ENCODE results near the gene FBXW5.
A peak's percentile ranks its signal among the peaks of the same experiment; 100 is the strongest.

Gene FBXW5

DNA sequence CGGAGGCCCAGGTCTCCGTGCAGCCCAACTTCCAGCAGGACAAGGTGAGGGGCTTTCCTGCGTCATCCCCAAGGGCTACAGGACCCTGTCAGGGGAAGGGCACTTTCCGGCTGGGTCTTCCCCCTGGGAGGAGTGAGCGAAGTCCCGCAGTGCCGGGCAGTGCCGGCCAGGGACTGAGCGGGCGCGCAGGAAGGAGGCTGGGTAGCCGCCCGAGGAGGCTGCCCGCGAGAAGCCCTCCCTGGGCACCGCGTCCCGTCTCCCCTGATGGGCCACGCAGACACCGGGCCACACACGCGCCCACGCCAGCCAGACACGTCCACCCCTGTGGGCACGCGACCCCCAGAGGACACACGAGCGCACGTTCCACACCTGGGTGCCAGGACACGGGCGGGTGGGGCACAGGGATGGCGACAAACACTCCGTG is 33.1 kb upstream of the FBXW5 start:
- no peak for DNase-seq (ENCODE audit: low read depth, low spot score)
- H3K4me3 ChIP-seq (ENCODE audit: low read depth, low read length): peak overlapping the region; percentile 55
- TF ChIP-seq, protein P1, sequence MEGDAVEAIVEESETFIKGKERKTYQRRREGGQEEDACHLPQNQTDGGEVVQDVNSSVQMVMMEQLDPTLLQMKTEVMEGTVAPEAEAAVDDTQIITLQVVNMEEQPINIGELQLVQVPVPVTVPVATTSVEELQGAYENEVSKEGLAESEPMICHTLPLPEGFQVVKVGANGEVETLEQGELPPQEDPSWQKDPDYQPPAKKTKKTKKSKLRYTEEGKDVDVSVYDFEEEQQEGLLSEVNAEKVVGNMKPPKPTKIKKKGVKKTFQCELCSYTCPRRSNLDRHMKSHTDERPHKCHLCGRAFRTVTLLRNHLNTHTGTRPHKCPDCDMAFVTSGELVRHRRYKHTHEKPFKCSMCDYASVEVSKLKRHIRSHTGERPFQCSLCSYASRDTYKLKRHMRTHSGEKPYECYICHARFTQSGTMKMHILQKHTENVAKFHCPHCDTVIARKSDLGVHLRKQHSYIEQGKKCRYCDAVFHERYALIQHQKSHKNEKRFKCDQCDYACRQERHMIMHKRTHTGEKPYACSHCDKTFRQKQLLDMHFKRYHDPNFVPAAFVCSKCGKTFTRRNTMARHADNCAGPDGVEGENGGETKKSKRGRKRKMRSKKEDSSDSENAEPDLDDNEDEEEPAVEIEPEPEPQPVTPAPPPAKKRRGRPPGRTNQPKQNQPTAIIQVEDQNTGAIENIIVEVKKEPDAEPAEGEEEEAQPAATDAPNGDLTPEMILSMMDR (IDR thresholded peaks at IDR 0.05; ENCODE audit: insufficient read depth, low read length, missing control alignments): no peak
- ChIA-PET CTCF (interaction anchor here (0.7 kb wide), 1 partner anchor 34 kb away, joined by 4 read pairs; no protein-coding TSS in a partner anchor), POLR2A (no interaction called here)

DNA sequence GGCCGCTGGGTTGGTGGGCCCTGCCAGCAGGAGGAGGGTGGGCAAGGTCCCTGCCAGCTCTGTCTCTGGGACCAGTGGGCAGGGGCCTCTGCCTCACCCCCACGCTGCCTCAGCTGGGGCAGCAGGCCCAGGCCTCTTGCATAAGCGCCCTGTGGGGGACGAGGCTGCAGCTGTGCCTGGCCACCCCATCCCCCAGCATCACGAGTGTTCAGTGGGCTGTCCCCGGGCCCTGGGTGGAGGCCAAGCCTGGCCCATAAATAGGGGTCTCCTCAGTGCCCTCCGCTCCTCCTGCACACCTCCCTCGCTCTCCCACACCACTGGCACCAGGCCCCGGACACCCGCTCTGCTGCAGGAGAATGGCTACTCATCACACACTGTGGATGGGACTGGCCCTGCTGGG is 32.7 kb upstream of the FBXW5 start, which contains the start of gene PTGDS:
TSS of gene PTGDS (plus strand) at position 282 of the 400 bp plus-strand sequence. CDS start at position 357, 75 bp downstream.
- TF ChIP-seq, protein P1 (IDR thresholded peaks at IDR 0.05; ENCODE audit: insufficient read depth, low read length, missing control alignments): no peak
- no peak for DNase-seq (ENCODE audit: low read depth, low spot score)
- CTCF ChIA-PET: interaction anchor here (2.2 kb wide), 1 partner anchor 52 kb away, joined by 9 read pairs; no protein-coding TSS in a partner anchor
- POLR2A ChIA-PET: no interaction called here
- H3K4me3 ChIP-seq (ENCODE audit: low read depth, low read length): peak within 1 kb of the TSS; percentile 55

DNA sequence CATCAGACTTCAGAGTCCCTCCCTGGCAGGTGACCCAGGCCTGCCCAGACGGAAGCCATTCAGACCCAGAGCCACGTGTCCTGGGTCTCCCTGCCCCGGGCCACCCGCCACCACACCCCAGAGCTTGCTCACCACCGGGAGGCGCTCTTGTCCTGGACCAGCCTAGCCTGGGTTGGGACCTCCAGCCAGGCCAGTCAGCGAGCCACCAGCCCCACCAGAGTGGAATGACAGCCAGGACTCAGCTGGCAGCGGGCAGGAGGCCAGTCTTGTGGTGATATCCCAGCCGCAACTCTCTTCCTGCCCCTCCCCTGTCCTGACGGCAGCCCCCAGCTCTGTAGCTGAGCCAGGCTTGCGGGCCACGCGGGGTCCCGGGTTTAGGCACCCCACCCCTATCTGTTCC is 31.1 kb upstream of the FBXW5 start:
- H3K4me3 ChIP-seq (ENCODE audit: low read depth, low read length): no peak overlapping the region
- DNase-seq (ENCODE audit: low read depth, low spot score): no peak
- TF ChIP-seq, protein P1 (IDR thresholded peaks at IDR 0.05; ENCODE audit: insufficient read depth, low read length, missing control alignments): no peak
- POLR2A ChIA-PET: no interaction called here
- CTCF ChIA-PET: interaction anchor here (0.7 to 2.3 kb wide), 7 partner anchors 9 to 60 kb away, joined by 3 to 9 read pairs (median 4); no protein-coding TSS in a partner anchor

DNA sequence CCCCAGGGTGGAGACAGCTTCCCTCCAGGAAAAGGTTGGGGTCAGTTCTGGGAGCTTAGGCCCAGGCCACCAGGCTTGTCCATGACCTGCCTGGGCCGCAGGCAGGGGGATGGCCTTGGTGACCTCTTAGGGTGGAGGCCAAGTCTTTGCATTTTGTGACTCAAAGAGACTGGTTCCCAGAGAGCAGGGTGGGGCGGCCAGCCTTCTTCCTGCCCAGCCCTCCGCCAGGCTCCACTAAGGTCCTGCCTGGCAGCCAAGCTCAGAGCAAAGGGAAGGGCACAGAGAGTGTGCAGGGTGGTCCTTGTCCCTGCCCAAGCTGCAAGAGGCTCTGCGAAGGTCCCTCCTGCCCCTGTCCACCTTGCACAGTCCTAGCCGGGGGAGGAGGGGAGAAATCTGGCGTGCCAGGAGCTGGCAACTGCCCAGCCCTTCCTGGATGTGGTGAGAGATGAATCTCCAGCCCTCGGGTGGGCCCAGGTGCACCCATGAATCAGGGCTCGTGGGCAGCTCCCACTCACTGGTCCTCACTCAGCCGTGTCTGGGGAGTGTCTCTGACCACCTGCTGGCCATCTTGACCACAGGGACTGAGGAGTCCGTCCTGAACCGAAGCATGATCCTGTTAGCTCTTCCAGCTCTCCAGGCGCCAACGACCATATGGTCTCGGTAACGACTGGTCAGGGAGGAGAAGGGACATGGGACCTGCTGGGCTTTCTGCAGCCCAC is 30.4 kb upstream of the FBXW5 start:
- ChIA-PET POLR2A (no interaction called here), CTCF (interaction anchor here (0.9 to 2.3 kb wide), 7 partner anchors 8 to 61 kb away, joined by 3 to 9 read pairs (median 4); no protein-coding TSS in a partner anchor)
- no peak overlapping the region for H3K4me3 ChIP-seq (ENCODE audit: low read depth, low read length)
- TF ChIP-seq, protein P1 (IDR thresholded peaks at IDR 0.05; ENCODE audit: insufficient read depth, low read length, missing control alignments): no peak
- no peak for DNase-seq (ENCODE audit: low read depth, low spot score)

DNA sequence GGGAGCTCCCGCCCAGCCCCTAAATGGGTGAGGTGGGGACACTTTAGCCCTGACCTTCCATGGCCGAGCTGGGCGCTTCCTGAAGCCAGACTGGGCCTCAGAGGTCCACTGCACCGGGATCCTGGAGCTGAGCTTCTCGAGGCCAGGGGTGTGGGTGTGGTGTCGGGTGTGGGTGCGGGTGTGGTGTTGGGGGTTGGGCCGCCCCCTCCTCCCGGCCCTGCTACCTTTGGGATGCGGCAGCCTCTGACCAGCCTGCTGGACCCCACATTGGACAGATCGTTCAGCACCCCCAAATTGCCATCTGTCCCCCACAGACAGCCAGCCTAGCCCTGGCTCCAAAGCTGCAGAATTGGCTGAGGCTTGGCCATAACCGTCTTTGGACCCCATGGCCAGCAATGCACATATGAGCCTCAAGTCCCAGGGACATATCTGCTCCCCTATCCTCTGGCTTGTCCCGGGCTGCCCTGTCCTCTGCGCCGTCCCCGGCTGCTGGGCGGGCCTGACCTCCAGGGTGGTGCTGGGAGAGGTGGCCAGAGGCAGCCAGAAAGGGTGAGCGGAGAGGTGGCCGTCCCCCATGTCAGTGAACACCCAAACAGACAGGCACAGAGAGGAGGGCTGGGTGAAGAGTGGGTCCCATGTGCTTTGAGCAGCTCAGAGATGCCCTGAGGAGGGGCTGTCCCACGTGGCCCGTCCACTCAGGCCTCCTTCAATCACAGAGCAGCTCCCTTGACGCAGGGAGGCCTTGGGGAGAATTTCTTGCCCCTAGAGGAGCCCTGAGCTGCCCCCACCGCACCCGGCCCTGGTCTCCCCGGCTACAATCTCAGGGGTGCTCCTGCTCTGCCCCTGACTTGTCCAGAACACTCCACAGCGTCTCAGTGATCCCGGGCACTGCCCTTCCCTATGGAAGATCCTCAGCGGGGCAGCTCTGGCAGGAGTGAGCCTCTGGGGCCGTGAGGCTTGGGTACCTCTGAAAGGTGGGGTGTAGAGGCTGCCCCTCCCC is 29.4 kb upstream of the FBXW5 start:
- ChIA-PET CTCF (interaction anchor here (0.7 to 2.1 kb wide), 6 partner anchors 11 to 62 kb away, joined by 3 to 8 read pairs (median 4); no protein-coding TSS in a partner anchor), POLR2A (no interaction called here)
- H3K4me3 ChIP-seq (ENCODE audit: low read depth, low read length): no peak overlapping the region
- no peak for DNase-seq (ENCODE audit: low read depth, low spot score)
- TF ChIP-seq, protein P1 (IDR thresholded peaks at IDR 0.05; ENCODE audit: insufficient read depth, low read length, missing control alignments): no peak
